Sigmoid colon (tissue), 3 donors: ENCODE data around the gene CLBA1.

ENCODE experiments used
- CTCF ChIP-seq, 4 experiments: fragments of 450-650 bp in 3 of 4; fragments of 200-600 bp in 1 of 4; IDR thresholded peaks; one replicate each; pipeline ENCODE4 v1.5.1; 2016 to 2019; ENCODE audit warnings: antibody characterized with exemption in 4 of 4, mild to moderate bottlenecking in 3 of 4, moderate library complexity in 2 of 4
- POLR2A ChIP-seq, 2 donors: fragments of 450-650 bp; IDR thresholded peaks; one replicate each; pipeline ENCODE4 v1.6.1; 2016; ENCODE audit warnings: antibody characterized with exemption in 2 of 2, mild to moderate bottlenecking in 2 of 2, moderate library complexity in 2 of 2

DNA sequence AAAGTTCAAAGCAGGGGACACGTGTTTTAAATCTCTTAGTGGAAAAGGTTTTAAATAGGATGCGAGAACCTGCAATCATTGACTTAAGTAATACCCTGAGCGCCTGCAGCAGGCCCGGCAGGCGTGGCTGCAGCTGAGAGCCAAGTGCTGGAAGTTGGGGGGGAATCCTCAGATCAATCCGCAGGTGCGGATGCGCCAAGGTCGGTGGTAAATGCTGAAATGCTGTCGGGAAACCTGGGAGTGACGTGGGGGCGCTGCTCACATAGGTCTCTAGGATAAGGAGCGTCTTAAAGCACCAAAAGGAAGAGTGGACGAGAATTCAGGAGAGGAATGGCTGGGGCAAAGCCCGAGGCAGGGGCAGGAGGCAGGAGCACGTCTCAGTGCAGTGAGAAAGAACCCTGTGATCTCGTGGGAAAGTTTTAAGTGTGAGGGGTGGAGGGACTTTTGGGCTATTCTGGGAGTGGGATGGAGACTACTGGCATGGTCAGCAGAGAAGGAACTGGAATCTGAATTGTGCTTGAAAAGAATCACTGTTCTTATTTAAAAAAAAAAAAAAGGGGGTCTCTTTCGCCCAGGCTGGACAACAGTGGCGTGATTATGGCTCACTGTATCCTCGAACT, 36.2 kb downstream of the CLBA1 start:
- TF ChIP-seq CTCF (IDR thresholded peaks at IDR 0.05) (no peak), POLR2A (IDR thresholded peaks at IDR 0.05) (no peak)
